HepG2 (cell line): ENCODE results near the gene STARD6. TPM values are rescaled to one million over a fixed set of nuclear protein-coding genes. Genes with fewer than 3 reads are reported as not detected.

Experiments
- BRCA1 ChIP-seq: sonication (generic); formaldehyde crosslinking; IDR thresholded peaks from 2 replicates; pipeline ENCODE4 v1.4.0; 2020; ENCODE audit warnings: missing genetic modification reagents
- HNRNPL ChIP-seq: fragments of 200-400 bp; formaldehyde crosslinking; IDR thresholded peaks from 2 replicates; pipeline ENCODE4 v1.6.1; 2017; ENCODE audit warnings: mild to moderate bottlenecking, low read depth, low read length
- JDP2 ChIP-seq: sonication (generic); formaldehyde crosslinking; IDR thresholded peaks from 2 replicates; pipeline ENCODE4 v1.8.1; 2022; ENCODE audit warnings: missing genetic modification reagents, borderline replicate concordance
- KAT7 ChIP-seq: IDR thresholded peaks from 2 replicates; pipeline ENCODE4 v1.6.1; 2018; ENCODE audit warnings: borderline replicate concordance, missing compliant biosample characterization
- KDM6A ChIP-seq: IDR thresholded peaks from 2 replicates; pipeline ENCODE4 v1.6.1; 2016; ENCODE audit warnings: low read depth
- MED1 ChIP-seq: sonication (generic); formaldehyde crosslinking; IDR thresholded peaks from 2 replicates; pipeline ENCODE4 v1.4.0; 2020; ENCODE audit warnings: missing genetic modification reagents
- MYNN ChIP-seq: sonication (generic); formaldehyde crosslinking; IDR thresholded peaks from 2 replicates; pipeline ENCODE4 v1.4.0; 2020; ENCODE audit warnings: mild to moderate bottlenecking, low read depth, missing genetic modification reagents
- TARDBP ChIP-seq: sonication (generic); formaldehyde crosslinking; IDR thresholded peaks from 2 replicates; pipeline ENCODE4 v1.8.0; 2022; ENCODE audit warnings: mild to moderate bottlenecking, missing genetic modification reagents
- ZNF432 ChIP-seq: sonication (generic); formaldehyde crosslinking; IDR thresholded peaks from 2 replicates; pipeline ENCODE4 v1.5.0; 2020; ENCODE audit warnings: missing genetic modification reagents, mild to moderate bottlenecking, borderline replicate concordance
- ZNF564 ChIP-seq: sonication (generic); formaldehyde crosslinking; IDR thresholded peaks from 2 replicates; pipeline ENCODE4 v1.8.1; 2023; ENCODE audit warnings: mild to moderate bottlenecking, missing genetic modification reagents
- polyA plus RNA-seq, 8 experiments: library from polyadenylated mRNA; depleted of rRNA in 3 of 8; stranded (reverse) in 7 of 8; unstranded in 1 of 8; fragments of >200 nt; fragmentation: Illumina TruSeq in 4 of 8; extraction: Trizol in 4 of 8; gene quantifications; 2 replicates each; pipeline versions ENCODE4 v1.2.1 to v1.2.3, GENCODE V29; 2011 to 2016; ENCODE audit warnings: low read depth in 4 of 8, missing spikeins in 1 of 8, mixed read lengths in 1 of 8; ENCODE audit not compliant: insufficient read depth in 1 of 8
- total RNA-seq, 5 experiments: library from RNA; depleted of rRNA; stranded (reverse); fragments of >200 nt; fragmentation: Illumina TruSeq; extraction: Trizol; gene quantifications; 2 replicates each; pipeline ENCODE4 v1.2.3, GENCODE V29; 2016; ENCODE audit warnings: low read depth in 1 of 5
- TF ChIP-seq, protein P1 (sequence below): sonication (generic); formaldehyde crosslinking; IDR thresholded peaks from 2 replicates; pipeline ENCODE4 v1.5.0; 2020; ENCODE audit warnings: mild to moderate bottlenecking, missing genetic modification reagents, moderate library complexity
- TF ChIP-seq, protein P2 (sequence below): sonication (generic); formaldehyde crosslinking; IDR thresholded peaks from 2 replicates; pipeline ENCODE4 v1.4.0; 2020; ENCODE audit warnings: mild to moderate bottlenecking, missing genetic modification reagents
- TF ChIP-seq, protein P3 (sequence below): sonication (generic); formaldehyde crosslinking; IDR thresholded peaks from 2 replicates; pipeline ENCODE4 v1.4.0; 2020; ENCODE audit warnings: missing genetic modification reagents, mild to moderate bottlenecking, borderline replicate concordance
- TF ChIP-seq, protein P4 (sequence below): sonication (generic); formaldehyde crosslinking; IDR thresholded peaks from 2 replicates; pipeline ENCODE4 v1.5.0; 2020; ENCODE audit warnings: mild to moderate bottlenecking, low read depth, missing genetic modification reagents, borderline replicate concordance
- TF ChIP-seq, protein P5 (sequence below): sonication (generic); formaldehyde crosslinking; IDR thresholded peaks from 2 replicates; pipeline ENCODE4 v1.5.1; 2020; ENCODE audit warnings: mild to moderate bottlenecking, missing genetic modification reagents, borderline replicate concordance

The STARD6 gene
- total and polyA plus RNA-seq, 2 of the 13 experiments (the other 11 are each of a cell fraction or from before 2014, with no cell fraction given), result not detected

DNA sequence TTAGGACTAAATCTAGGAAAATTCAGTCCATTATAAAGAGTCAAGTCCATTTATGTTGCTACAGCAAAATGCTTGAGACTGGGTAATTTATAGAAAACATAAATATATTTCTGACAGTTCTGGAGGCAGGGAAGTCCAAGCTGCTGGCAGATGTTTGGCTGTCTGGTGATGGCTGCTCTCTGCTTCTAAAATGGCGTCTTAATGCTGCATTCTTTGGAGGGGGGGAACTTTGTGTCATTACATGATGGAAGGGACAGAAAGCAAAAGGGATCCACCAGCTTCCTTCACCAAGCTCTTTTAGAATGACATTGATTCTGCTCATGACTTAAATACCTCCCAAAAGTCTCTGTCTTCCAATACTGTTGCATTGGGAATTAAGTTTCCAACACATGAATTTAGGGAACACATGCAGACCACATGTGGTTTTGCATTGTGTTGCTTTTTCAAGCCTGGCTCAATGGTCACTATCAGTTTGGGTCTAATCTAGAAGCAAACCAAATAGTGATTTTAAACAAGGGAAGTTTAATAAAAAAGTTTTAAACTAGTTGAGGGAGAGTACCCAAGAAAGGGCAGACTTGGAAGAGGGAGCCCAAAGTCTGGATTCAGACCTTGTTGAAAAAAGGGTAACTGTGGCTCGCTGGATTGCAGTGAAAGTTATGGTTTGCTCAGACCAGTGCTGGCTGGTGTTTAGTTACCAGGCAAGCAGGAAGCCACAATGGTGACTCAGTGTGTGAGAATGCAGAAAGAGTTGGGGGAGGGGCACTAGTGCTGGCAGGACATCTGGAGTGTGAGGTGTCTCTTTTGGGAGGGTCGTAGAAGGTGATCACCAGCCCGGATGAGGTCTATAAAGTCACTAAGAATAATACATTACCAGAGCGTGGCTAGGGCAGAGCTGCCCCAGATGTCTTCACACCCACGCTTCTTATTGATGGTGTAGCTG lies 30.8 kb upstream of the STARD6 start (continued):
- TF ChIP-seq, protein P1, sequence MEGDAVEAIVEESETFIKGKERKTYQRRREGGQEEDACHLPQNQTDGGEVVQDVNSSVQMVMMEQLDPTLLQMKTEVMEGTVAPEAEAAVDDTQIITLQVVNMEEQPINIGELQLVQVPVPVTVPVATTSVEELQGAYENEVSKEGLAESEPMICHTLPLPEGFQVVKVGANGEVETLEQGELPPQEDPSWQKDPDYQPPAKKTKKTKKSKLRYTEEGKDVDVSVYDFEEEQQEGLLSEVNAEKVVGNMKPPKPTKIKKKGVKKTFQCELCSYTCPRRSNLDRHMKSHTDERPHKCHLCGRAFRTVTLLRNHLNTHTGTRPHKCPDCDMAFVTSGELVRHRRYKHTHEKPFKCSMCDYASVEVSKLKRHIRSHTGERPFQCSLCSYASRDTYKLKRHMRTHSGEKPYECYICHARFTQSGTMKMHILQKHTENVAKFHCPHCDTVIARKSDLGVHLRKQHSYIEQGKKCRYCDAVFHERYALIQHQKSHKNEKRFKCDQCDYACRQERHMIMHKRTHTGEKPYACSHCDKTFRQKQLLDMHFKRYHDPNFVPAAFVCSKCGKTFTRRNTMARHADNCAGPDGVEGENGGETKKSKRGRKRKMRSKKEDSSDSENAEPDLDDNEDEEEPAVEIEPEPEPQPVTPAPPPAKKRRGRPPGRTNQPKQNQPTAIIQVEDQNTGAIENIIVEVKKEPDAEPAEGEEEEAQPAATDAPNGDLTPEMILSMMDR (CRISPR knock-in tag), result no peak
- TF ChIP-seq, protein P2, sequence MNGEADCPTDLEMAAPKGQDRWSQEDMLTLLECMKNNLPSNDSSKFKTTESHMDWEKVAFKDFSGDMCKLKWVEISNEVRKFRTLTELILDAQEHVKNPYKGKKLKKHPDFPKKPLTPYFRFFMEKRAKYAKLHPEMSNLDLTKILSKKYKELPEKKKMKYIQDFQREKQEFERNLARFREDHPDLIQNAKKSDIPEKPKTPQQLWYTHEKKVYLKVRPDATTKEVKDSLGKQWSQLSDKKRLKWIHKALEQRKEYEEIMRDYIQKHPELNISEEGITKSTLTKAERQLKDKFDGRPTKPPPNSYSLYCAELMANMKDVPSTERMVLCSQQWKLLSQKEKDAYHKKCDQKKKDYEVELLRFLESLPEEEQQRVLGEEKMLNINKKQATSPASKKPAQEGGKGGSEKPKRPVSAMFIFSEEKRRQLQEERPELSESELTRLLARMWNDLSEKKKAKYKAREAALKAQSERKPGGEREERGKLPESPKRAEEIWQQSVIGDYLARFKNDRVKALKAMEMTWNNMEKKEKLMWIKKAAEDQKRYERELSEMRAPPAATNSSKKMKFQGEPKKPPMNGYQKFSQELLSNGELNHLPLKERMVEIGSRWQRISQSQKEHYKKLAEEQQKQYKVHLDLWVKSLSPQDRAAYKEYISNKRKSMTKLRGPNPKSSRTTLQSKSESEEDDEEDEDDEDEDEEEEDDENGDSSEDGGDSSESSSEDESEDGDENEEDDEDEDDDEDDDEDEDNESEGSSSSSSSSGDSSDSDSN (CRISPR knock-in tag), result no peak
- TF ChIP-seq TARDBP (CRISPR knock-in tag) (no peak), ZNF432 (CRISPR knock-in tag) (0 out of 2 replicates have a peak, but pooled peaks have one; percentile 92), MED1 (no peak), MYNN (CRISPR knock-in tag) (no peak), KDM6A (CRISPR knock-in tag) (peak; percentile 41; the same call in 1 of the 2 replicates), JDP2 (CRISPR knock-in tag) (no peak), ZNF564 (CRISPR knock-in tag) (peak; percentile 99), BRCA1 (no peak), KAT7 (CRISPR knock-in tag) (no peak), HNRNPL (no peak)
- TF ChIP-seq, protein P3, sequence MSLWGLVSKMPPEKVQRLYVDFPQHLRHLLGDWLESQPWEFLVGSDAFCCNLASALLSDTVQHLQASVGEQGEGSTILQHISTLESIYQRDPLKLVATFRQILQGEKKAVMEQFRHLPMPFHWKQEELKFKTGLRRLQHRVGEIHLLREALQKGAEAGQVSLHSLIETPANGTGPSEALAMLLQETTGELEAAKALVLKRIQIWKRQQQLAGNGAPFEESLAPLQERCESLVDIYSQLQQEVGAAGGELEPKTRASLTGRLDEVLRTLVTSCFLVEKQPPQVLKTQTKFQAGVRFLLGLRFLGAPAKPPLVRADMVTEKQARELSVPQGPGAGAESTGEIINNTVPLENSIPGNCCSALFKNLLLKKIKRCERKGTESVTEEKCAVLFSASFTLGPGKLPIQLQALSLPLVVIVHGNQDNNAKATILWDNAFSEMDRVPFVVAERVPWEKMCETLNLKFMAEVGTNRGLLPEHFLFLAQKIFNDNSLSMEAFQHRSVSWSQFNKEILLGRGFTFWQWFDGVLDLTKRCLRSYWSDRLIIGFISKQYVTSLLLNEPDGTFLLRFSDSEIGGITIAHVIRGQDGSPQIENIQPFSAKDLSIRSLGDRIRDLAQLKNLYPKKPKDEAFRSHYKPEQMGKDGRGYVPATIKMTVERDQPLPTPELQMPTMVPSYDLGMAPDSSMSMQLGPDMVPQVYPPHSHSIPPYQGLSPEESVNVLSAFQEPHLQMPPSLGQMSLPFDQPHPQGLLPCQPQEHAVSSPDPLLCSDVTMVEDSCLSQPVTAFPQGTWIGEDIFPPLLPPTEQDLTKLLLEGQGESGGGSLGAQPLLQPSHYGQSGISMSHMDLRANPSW (CRISPR knock-in tag), result no peak
- TF ChIP-seq, protein P4, sequence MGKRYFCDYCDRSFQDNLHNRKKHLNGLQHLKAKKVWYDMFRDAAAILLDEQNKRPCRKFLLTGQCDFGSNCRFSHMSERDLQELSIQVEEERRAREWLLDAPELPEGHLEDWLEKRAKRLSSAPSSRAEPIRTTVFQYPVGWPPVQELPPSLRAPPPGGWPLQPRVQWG (CRISPR knock-in tag), result no peak
- TF ChIP-seq, protein P5, sequence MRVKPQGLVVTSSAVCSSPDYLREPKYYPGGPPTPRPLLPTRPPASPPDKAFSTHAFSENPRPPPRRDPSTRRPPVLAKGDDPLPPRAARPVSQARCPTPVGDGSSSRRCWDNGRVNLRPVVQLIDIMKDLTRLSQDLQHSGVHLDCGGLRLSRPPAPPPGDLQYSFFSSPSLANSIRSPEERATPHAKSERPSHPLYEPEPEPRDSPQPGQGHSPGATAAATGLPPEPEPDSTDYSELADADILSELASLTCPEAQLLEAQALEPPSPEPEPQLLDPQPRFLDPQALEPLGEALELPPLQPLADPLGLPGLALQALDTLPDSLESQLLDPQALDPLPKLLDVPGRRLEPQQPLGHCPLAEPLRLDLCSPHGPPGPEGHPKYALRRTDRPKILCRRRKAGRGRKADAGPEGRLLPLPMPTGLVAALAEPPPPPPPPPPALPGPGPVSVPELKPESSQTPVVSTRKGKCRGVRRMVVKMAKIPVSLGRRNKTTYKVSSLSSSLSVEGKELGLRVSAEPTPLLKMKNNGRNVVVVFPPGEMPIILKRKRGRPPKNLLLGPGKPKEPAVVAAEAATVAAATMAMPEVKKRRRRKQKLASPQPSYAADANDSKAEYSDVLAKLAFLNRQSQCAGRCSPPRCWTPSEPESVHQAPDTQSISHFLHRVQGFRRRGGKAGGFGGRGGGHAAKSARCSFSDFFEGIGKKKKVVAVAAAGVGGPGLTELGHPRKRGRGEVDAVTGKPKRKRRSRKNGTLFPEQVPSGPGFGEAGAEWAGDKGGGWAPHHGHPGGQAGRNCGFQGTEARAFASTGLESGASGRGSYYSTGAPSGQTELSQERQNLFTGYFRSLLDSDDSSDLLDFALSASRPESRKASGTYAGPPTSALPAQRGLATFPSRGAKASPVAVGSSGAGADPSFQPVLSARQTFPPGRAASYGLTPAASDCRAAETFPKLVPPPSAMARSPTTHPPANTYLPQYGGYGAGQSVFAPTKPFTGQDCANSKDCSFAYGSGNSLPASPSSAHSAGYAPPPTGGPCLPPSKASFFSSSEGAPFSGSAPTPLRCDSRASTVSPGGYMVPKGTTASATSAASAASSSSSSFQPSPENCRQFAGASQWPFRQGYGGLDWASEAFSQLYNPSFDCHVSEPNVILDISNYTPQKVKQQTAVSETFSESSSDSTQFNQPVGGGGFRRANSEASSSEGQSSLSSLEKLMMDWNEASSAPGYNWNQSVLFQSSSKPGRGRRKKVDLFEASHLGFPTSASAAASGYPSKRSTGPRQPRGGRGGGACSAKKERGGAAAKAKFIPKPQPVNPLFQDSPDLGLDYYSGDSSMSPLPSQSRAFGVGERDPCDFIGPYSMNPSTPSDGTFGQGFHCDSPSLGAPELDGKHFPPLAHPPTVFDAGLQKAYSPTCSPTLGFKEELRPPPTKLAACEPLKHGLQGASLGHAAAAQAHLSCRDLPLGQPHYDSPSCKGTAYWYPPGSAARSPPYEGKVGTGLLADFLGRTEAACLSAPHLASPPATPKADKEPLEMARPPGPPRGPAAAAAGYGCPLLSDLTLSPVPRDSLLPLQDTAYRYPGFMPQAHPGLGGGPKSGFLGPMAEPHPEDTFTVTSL (CRISPR knock-in tag), result 0 out of 2 replicates have a peak, but pooled peaks have one; percentile 15
